Measurements from ENCODE around the gene SLC2A11.

SLC2A11 gene

GRCh38 chr22:23827351-23827995, 30.2 kb upstream of the SLC2A11 start:
- TF ChIP-seq CTCF (IDR thresholded peaks at IDR 0.05; ENCODE audit: low read depth, low read length, missing control alignments): no peak
- no peak overlapping the region for H3K4me3 ChIP-seq (replicated peaks; ENCODE audit: low read depth, low read length)
- no peak for DNase-seq (ENCODE audit: extremely low read depth, low read depth)

- H3K4me3 ChIP-seq (replicated peaks; ENCODE audit: low read depth, low read length): no peak overlapping the region
- DNase-seq (ENCODE audit: extremely low read depth, low read depth): no peak
- TF ChIP-seq CTCF (IDR thresholded peaks at IDR 0.05; ENCODE audit: low read depth, low read length, missing control alignments): no peak
These were observed 28.6 kb upstream of the SLC2A11 start for GRCh38 chr22:23828800-23829680.

GRCh38 chr22:23829845-23830372, 27.8 kb upstream of the SLC2A11 start:
- no peak for TF ChIP-seq CTCF (IDR thresholded peaks at IDR 0.05; ENCODE audit: low read depth, low read length, missing control alignments)
- DNase-seq (ENCODE audit: extremely low read depth, low read depth): peak; percentile 92

GRCh38 chr22:23831261-23831660, 26.4 kb upstream of the SLC2A11 start:
- no peak for TF ChIP-seq CTCF (IDR thresholded peaks at IDR 0.05; ENCODE audit: low read depth, low read length, missing control alignments)
- H3K4me3 ChIP-seq (replicated peaks; ENCODE audit: low read depth, low read length): no peak overlapping the region
- DNase-seq (ENCODE audit: extremely low read depth, low read depth): no peak

More at GRCh38 chr22:23829845-23830372, 27.8 kb upstream of the SLC2A11 start:
- no peak overlapping the region for H3K4me3 ChIP-seq (replicated peaks; ENCODE audit: low read depth, low read length)

GRCh38 chr22:23831781-23832180, 25.9 kb upstream of the SLC2A11 start:
- H3K4me3 ChIP-seq (replicated peaks; ENCODE audit: low read depth, low read length): no peak overlapping the region
- DNase-seq (ENCODE audit: extremely low read depth, low read depth): no peak
- no peak for TF ChIP-seq CTCF (IDR thresholded peaks at IDR 0.05; ENCODE audit: low read depth, low read length, missing control alignments)

GRCh38 chr22:23832226-23833016, 25.3 kb upstream of the SLC2A11 start:
- H3K4me3 ChIP-seq (replicated peaks; ENCODE audit: low read depth, low read length): no peak overlapping the region
- TF ChIP-seq CTCF (IDR thresholded peaks at IDR 0.05; ENCODE audit: low read depth, low read length, missing control alignments): no peak
- no peak for DNase-seq (ENCODE audit: extremely low read depth, low read depth)
